Dermis microvascular lymphatic vessel endothelial cell (primary cell): ENCODE measurements around the gene TAS2R5. TPM values are rescaled to one million over a fixed set of nuclear protein-coding genes. Genes with fewer than 3 reads are reported as not detected.
"Not testable (repeated sequence)": the region's sequence is repeated elsewhere in the genome, so short reads cannot be mapped to it uniquely, and the experiment has no call there.

Experiments used
- DNase-seq, 2 donors: peaks; one replicate each; pipeline versions ENCODE4 v3.0.0 to v3.0.0-alpha.2; 2010; ENCODE audit warnings: low read depth in 2 of 2
- total RNA-seq: library from RNA; depleted of rRNA; stranded (reverse); fragments of >200 nt; gene quantifications from 2 replicates; pipeline ENCODE4 v1.2.1, GENCODE V29; 2014

TAS2R5 gene
- total RNA-seq = 0.26 and 0.51 TPM in 2 replicates

GRCh38 chr7:141789917-141790316 is at the start of gene TAS2R5:
Gene TAS2R5 (plus strand): TSS chr7:141790217. CDS start chr7:141790362, 145 bp downstream.
- DNase-seq = no peak

- DNase-seq = no peak
Observed at GRCh38 chr7:141742229-141742628, 47.8 kb upstream of the TAS2R5 start.

GRCh38 chr7:141744131-141744530 is 45.9 kb upstream of the TAS2R5 start:
- DNase-seq = no peak

- no peak for DNase-seq
Observed at GRCh38 chr7:141748396-141748795, 41.6 kb upstream of the TAS2R5 start.

GRCh38 chr7:141751904-141752303 is 38.1 kb upstream of the TAS2R5 start:
- DNase-seq = peak in 1 of 2 donors; percentile 27

GRCh38 chr7:141752634-141753033 is 37.4 kb upstream of the TAS2R5 start:
- no peak for DNase-seq

GRCh38 chr7:141754939-141755338 is 35.1 kb upstream of the TAS2R5 start:
- DNase-seq = peak in 1 of 2 donors; percentile 39

- DNase-seq = no peak
Observed at GRCh38 chr7:141763797-141764196, 26.2 kb upstream of the TAS2R5 start, which contains the start of gene TAS2R3. Gene TAS2R3 (plus strand): TSS chr7:141764097. CDS start chr7:141764159, 62 bp downstream.

- DNase-seq = not testable (repeated sequence)
Observed at GRCh38 chr7:141770083-141770583, 19.9 kb upstream of the TAS2R5 start.

GRCh38 chr7:141776374-141776773 is 13.6 kb upstream of the TAS2R5 start, which contains the start of gene TAS2R4:
Gene TAS2R4 (plus strand): TSS chr7:141776674. CDS start chr7:141778489, 1,815 bp downstream.
- no peak for DNase-seq

- DNase-seq = peak; percentile 34 to 75
Observed at GRCh38 chr7:141785706-141786552, 4.1 kb upstream of the TAS2R5 start.

- peak in 1 of 2 donors; percentile 80 for DNase-seq
Observed at GRCh38 chr7:141788296-141788695, 1.7 kb upstream of the TAS2R5 start.

- no peak for DNase-seq
Observed at GRCh38 chr7:141792526-141792925, 2.5 kb downstream of the TAS2R5 start.

GRCh38 chr7:141820067-141820466 is 30.1 kb downstream of the TAS2R5 start:
- DNase-seq = no peak

GRCh38 chr7:141822432-141822831 is 32.4 kb downstream of the TAS2R5 start:
- not testable (repeated sequence) for DNase-seq

- no peak for DNase-seq
Observed at GRCh38 chr7:141837683-141838082, 47.7 kb downstream of the TAS2R5 start.

- no peak for DNase-seq
Observed at GRCh38 chr7:141838581-141838980, 48.6 kb downstream of the TAS2R5 start.

- no peak for DNase-seq
Observed at GRCh38 chr7:141839256-141839655, 49.2 kb downstream of the TAS2R5 start.

- no peak for DNase-seq
Observed at GRCh38 chr7:141840708-141841107, 50.7 kb downstream of the TAS2R5 start.
